Testis (tissue), 3 donors: ENCODE data around the gene CD3D. TPM values are rescaled to one million over a fixed set of nuclear protein-coding genes. Genes with fewer than 3 reads are reported as not detected.
"Not testable (repeated sequence)": the region's sequence is repeated elsewhere in the genome, so short reads cannot be mapped to it uniquely, and the experiment has no call there.

Experiments used
- DNase-seq: peaks from one replicate; pipeline ENCODE4 v3.0.0-alpha.2; 2019
- H3K27ac ChIP-seq, 2 donors: fragments of 200-600 bp; sonication (generic); one replicate each; pipeline ENCODE4 v1.5.1; 2019
- H3K27me3 ChIP-seq: fragments of 200-600 bp; sonication (generic); one replicate; pipeline ENCODE4 v1.5.1; 2019
- H3K36me3 ChIP-seq: fragments of 200-600 bp; sonication (generic); one replicate; pipeline ENCODE4 v1.5.1; 2017; ENCODE audit warnings: low read depth; ENCODE audit errors: missing control alignments
- H3K4me1 ChIP-seq: fragments of 200-600 bp; sonication (generic); one replicate; pipeline ENCODE4 v1.5.1; 2019
- H3K4me3 ChIP-seq, 2 donors: fragments of 200-600 bp; sonication (generic); one replicate each; pipeline ENCODE4 v1.5.1; 2017 to 2019
- H3K9me3 ChIP-seq: fragments of 200-600 bp; sonication (generic); one replicate; pipeline ENCODE4 v1.5.1; 2017
- POLR2A ChIP-seq: fragments of 450-650 bp; IDR thresholded peaks from one replicate; pipeline ENCODE4 v1.6.1; 2017; ENCODE audit warnings: antibody characterized with exemption, mild to moderate bottlenecking, moderate library complexity
- WGBS, 2 donors: methylation state at CpG; one replicate each; pipeline ENCODE4 v1.1.5; 2018; 5-methylcytosine and 5-hydroxymethylcytosine counted together
- intact Hi-C: fragments of 100-400 bp; cut with DNase I; formaldehyde crosslinking; loops from one replicate; pipeline ENCODE4 v1.15.1; 2023; ENCODE audit warnings: low total_unique reads
- polyA plus RNA-seq: library from polyadenylated mRNA; stranded (reverse); fragments of 350-450 nt; fragmentation: Illumina TruSeq; extraction: RNeasy Lipid Tissue Mini Kit (QIAGEN cat#74804); gene quantifications from one replicate; pipeline ENCODE4 v1.2.3, GENCODE V29; 2014; ENCODE audit warnings: low read depth, low replicate concordance; ENCODE audit not compliant: insufficient read depth
- total RNA-seq, 2 donors: library from RNA; depleted of rRNA; stranded (reverse); fragments of >200 nt; gene quantifications; one replicate each; pipeline ENCODE4 v1.2.3, GENCODE V29; 2016
- TF ChIP-seq, protein P1 (sequence below), 3 experiments: fragments of 450-650 bp in 2 of 3; fragments of 200-600 bp in 1 of 3; sonication (generic) in 1 of 3; IDR thresholded peaks; one replicate each; pipeline ENCODE4 v1.5.1; 2016 to 2019; ENCODE audit warnings: antibody characterized with exemption in 3 of 3, mild to moderate bottlenecking in 2 of 3, moderate library complexity in 1 of 3

CD3D gene
- total and polyA plus RNA-seq, 3 donors from 2014 or later = 1.8 to 7.2 TPM; not detected in 1

DNA sequence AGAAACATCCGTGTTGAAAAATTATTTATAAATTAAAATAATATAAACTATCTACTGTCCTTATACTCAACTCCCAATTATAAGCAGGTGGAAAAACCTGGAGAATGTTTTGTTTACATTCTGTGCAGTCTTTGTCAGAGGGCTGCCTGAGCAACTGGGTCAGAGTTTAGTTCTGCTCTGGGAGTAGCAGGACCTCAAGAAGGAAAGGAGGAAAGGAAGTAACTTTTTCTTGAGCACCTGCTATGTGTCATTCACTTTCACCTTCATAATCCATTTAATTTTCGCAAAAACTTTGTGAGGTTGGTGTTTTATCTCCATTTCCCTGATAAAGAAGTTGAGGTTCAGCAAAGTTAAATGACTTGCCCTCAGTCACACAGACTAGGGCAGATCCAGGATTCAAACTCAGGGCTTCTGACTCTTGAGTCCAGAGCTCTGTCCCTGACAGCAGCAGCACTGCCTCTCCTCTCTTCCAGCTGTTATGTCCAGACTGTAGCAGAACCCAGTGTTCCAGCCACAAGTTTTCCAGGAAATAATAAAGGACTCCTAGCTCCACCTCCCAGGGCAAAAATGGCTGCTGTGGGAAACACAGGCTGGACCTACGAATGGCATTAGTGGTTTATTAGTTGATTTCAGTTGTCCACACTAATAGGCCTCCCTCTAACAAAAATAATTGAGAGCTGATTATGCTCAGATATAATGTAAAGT is 31.6 kb downstream of the CD3D start:
- no peaks in the 10 kb centered on the region for H3K36me3 ChIP-seq
- no peak for DNase-seq
- intact Hi-C loops = no loop called here
- TF ChIP-seq, protein P1, sequence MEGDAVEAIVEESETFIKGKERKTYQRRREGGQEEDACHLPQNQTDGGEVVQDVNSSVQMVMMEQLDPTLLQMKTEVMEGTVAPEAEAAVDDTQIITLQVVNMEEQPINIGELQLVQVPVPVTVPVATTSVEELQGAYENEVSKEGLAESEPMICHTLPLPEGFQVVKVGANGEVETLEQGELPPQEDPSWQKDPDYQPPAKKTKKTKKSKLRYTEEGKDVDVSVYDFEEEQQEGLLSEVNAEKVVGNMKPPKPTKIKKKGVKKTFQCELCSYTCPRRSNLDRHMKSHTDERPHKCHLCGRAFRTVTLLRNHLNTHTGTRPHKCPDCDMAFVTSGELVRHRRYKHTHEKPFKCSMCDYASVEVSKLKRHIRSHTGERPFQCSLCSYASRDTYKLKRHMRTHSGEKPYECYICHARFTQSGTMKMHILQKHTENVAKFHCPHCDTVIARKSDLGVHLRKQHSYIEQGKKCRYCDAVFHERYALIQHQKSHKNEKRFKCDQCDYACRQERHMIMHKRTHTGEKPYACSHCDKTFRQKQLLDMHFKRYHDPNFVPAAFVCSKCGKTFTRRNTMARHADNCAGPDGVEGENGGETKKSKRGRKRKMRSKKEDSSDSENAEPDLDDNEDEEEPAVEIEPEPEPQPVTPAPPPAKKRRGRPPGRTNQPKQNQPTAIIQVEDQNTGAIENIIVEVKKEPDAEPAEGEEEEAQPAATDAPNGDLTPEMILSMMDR (IDR thresholded peaks at IDR 0.05) = no peak
- no peak for TF ChIP-seq POLR2A
- no peak overlapping the region for H3K27ac ChIP-seq
- H3K4me3 ChIP-seq = no peak overlapping the region
- H3K9me3 ChIP-seq = no peaks in the 10 kb centered on the region
- no peaks in the 10 kb centered on the region for H3K4me1 ChIP-seq
- H3K27me3 ChIP-seq = no peaks in the 10 kb centered on the region
- 70 to 71% methylated on average over 3 of the region's 3 CpGs for WGBS, 2 donors

DNA sequence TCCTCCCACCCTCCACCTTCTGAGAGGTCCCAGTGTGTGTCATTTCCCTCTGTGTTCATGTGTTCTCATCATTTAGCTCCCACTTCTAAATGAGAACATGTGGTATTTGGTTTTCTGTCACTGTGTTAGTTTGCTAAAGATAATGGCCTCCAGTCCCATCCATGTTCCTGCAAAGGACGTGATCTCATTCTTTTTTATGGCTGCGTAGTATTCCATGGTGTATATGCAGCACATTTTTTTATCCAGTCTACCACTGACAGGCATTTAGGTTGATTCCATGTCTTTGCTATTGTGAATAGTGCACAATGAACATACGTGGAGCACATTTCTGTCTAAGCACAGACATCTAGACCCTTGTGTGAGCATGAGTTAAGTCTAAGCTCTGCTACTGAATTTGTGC is 32.2 kb downstream of the CD3D start:
- no peak for TF ChIP-seq POLR2A
- TF ChIP-seq, protein P1 (IDR thresholded peaks at IDR 0.05) = no peak
- H3K4me3 ChIP-seq = no peak overlapping the region
- H3K27me3 ChIP-seq = no peaks in the 10 kb centered on the region
- WGBS, 2 donors = 90 to 98% methylated on average over 3 of the region's 3 CpGs
- intact Hi-C loops = no loop called here
- DNase-seq = no peak
- H3K27ac ChIP-seq = no peak overlapping the region
- no peaks in the 10 kb centered on the region for H3K4me1 ChIP-seq
- no peaks in the 10 kb centered on the region for H3K36me3 ChIP-seq
- no peaks in the 10 kb centered on the region for H3K9me3 ChIP-seq

- H3K9me3 ChIP-seq, H3K4me1 ChIP-seq, DNase-seq, H3K4me3 ChIP-seq, H3K27ac ChIP-seq, H3K36me3 ChIP-seq, intact Hi-C loops, H3K27me3 ChIP-seq: not testable (repeated sequence)
- 84 to 89% methylated on average over 5 of the region's 5 CpGs for WGBS, 2 donors
Measured at GRCh38 chr11:118308995-118309528, 33.4 kb downstream of the CD3D start.

DNA sequence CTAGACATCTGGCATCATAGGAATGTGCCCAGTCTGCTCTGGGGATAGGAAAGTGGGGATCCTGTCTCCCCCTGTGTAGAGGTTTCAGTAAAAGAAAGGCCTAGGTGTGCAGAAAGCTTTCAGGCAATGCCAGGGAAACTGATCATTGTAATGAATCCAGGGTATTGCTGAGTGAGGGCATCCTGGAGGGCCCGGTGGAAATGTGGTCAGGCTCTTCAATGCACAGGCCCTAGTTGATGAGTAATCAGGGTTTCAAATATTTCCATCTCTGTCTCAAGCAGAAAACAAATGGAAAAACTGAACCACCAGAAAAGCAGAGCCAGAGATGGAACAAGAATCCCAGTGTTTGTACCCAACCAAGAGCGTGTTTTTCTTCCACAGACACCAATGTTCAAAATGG is 35.9 kb downstream of the CD3D start:
- H3K4me3 ChIP-seq = no peak overlapping the region
- intact Hi-C loops = no loop called here
- no peak overlapping the region for H3K27ac ChIP-seq
- no peaks in the 10 kb centered on the region for H3K36me3 ChIP-seq
- no peaks in the 10 kb centered on the region for H3K27me3 ChIP-seq
- TF ChIP-seq POLR2A = no peak
- TF ChIP-seq, protein P1 (IDR thresholded peaks at IDR 0.05) = no peak
- no peaks in the 10 kb centered on the region for H3K9me3 ChIP-seq
- WGBS, 2 donors = 84 to 87% methylated on average over 2 of the region's 2 CpGs
- no peak for DNase-seq
- no peaks in the 10 kb centered on the region for H3K4me1 ChIP-seq

DNA sequence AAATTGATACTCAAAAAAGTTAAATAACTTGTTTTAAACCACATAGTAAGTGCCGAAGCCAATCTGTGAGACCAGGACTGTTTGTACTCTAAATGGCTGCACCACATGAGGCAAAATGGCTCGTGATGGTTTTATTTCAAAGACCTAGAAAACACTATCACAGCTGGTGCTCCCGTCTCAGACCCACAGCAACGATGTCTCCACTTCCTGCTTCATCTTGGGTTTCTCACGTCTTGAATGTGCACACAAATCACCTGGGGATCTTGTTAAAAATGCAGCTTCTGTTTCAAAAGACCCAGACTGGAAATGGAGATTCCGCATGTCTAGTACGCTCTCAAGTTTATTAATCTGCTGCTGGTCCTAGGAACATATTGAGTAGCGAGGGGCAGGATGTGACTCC is 36.8 kb downstream of the CD3D start:
- 70 to 72% methylated on average over 8 of the region's 8 CpGs for WGBS, 2 donors
- intact Hi-C loops = no loop called here
- Histone ChIP-seq H3K9me3 (no peaks in the 10 kb centered on the region), H3K4me1 (no peaks in the 10 kb centered on the region), H3K36me3 (no peaks in the 10 kb centered on the region), H3K27me3 (no peaks in the 10 kb centered on the region), H3K27ac (no peak overlapping the region), H3K4me3 (no peak overlapping the region)
- no peak for DNase-seq
- TF ChIP-seq, protein P1 (IDR thresholded peaks at IDR 0.05) = no peak
- no peak for TF ChIP-seq POLR2A
